Stimulated activated CD8-positive, alpha-beta memory T cell treated with anti-CD3 and anti-CD28 coated beads, Interleukin-15, amount 100 ng/mL, for 4 hours (primary cell): ENCODE data around the gene ITGBL1.

Source experiments
- DNase-seq, 2 donors: peaks; one replicate each; pipeline ENCODE4 v3.0.0-alpha.2; 2020; ENCODE audit warnings: low read depth in 2 of 2

ITGBL1 gene

GRCh38 chr13:101451641-101452040, 834 bp upstream of the ITGBL1 start:
- no peak for DNase-seq

GRCh38 chr13:101453784-101454201, 1.3 kb downstream of the ITGBL1 start:
- DNase-seq: no peak

GRCh38 chr13:101454767-101455166, 2.3 kb downstream of the ITGBL1 start:
- no peak for DNase-seq

GRCh38 chr13:101455863-101456262, 3.4 kb downstream of the ITGBL1 start:
- DNase-seq: no peak

GRCh38 chr13:101457176-101457575, 4.7 kb downstream of the ITGBL1 start:
- DNase-seq: no peak

GRCh38 chr13:101465877-101466276, 13.4 kb downstream of the ITGBL1 start:
- DNase-seq: no peak

- DNase-seq: no peak
Observed at GRCh38 chr13:101467415-101467814, 14.9 kb downstream of the ITGBL1 start.

GRCh38 chr13:101473458-101473857, 21.0 kb downstream of the ITGBL1 start:
- no peak for DNase-seq

- DNase-seq: no peak
Observed at GRCh38 chr13:101474419-101474957, 22.0 kb downstream of the ITGBL1 start.

GRCh38 chr13:101475536-101475935, 23.1 kb downstream of the ITGBL1 start:
- DNase-seq: no peak

- no peak for DNase-seq
Observed at GRCh38 chr13:101481421-101481820, 28.9 kb downstream of the ITGBL1 start.

- DNase-seq: no peak
Observed at GRCh38 chr13:101486708-101487437, 34.4 kb downstream of the ITGBL1 start.

- no peak for DNase-seq
Observed at GRCh38 chr13:101487438-101487830, 35.0 kb downstream of the ITGBL1 start.

GRCh38 chr13:101488734-101489133, 36.3 kb downstream of the ITGBL1 start:
- no peak for DNase-seq

- no peak for DNase-seq
Observed at GRCh38 chr13:101489643-101490405, 37.3 kb downstream of the ITGBL1 start.

- DNase-seq: no peak
Observed at GRCh38 chr13:101490406-101491015, 38.0 kb downstream of the ITGBL1 start.

- no peak for DNase-seq
Observed at GRCh38 chr13:101492251-101492910, 39.9 kb downstream of the ITGBL1 start.

- no peak for DNase-seq
Observed at GRCh38 chr13:101493541-101493940, 41.1 kb downstream of the ITGBL1 start.

- no peak for DNase-seq
Observed at GRCh38 chr13:101499406-101499805, 46.9 kb downstream of the ITGBL1 start.

- DNase-seq: no peak
Observed at GRCh38 chr13:101502618-101503017, 50.1 kb downstream of the ITGBL1 start.

GRCh38 chr13:101511161-101511560, 58.7 kb downstream of the ITGBL1 start:
- no peak for DNase-seq

GRCh38 chr13:101511766-101512165, 59.3 kb downstream of the ITGBL1 start:
- DNase-seq: no peak
